ENCODE results near the gene ODAPH.

GRCh38 chr4:75605928-75606327 is 50.1 kb downstream of the ODAPH start:
- no peak for TF ChIP-seq CTCF (IDR thresholded peaks at IDR 0.05)
- TF ChIP-seq EP300 (IDR thresholded peaks at IDR 0.05; ENCODE audit: low read depth) = no peak
- TF ChIP-seq POLR2AphosphoS5 (IDR thresholded peaks at IDR 0.05) = no peak
- no peak for TF ChIP-seq POLR2A (IDR thresholded peaks at IDR 0.05)

All from transverse colon (tissue), 4 donors.